ACC112 (cell line): ENCODE results near the gene MAST4.

Experiments used
- H2AFZ ChIP-seq: fragments of 200-600 bp; sonication (generic); one replicate; pipeline ENCODE4 v1.6.0; 2017; ENCODE audit warnings: antibody characterized with exemption, low read length; ENCODE audit not compliant: unreplicated experiment
- H3K27ac ChIP-seq: fragments of 200-600 bp; sonication (generic); 2 replicates; pipeline ENCODE4 v1.5.1; 2014; ENCODE audit warnings: low read depth, mild to moderate bottlenecking, antibody characterized with exemption, low read length, moderate library complexity
- H3K27me3 ChIP-seq: fragments of 200-600 bp; sonication (generic); 2 replicates; pipeline ENCODE4 v1.6.1; 2014; ENCODE audit warnings: mild to moderate bottlenecking, antibody characterized with exemption, low read length, moderate library complexity, mixed read lengths; ENCODE audit not compliant: insufficient read depth
- H3K36me3 ChIP-seq: fragments of 200-600 bp; sonication (generic); 2 replicates; pipeline ENCODE4 v1.6.1; 2016; ENCODE audit warnings: mild to moderate bottlenecking, antibody characterized with exemption, low read length, moderate library complexity, mixed read lengths; ENCODE audit not compliant: insufficient read depth
- H3K4me1 ChIP-seq: fragments of 200-600 bp; sonication (generic); one replicate; pipeline ENCODE4 v1.6.1; 2016; ENCODE audit warnings: low read length, mixed read lengths; ENCODE audit not compliant: insufficient read depth, unreplicated experiment, control insufficient read depth
- H3K4me3 ChIP-seq: fragments of 200-600 bp; sonication (generic); 2 replicates; pipeline ENCODE4 v1.5.1; 2014; ENCODE audit warnings: mild to moderate bottlenecking, low read depth, low read length
- H3K79me2 ChIP-seq: fragments of 200-600 bp; sonication (generic); one replicate; pipeline ENCODE4 v1.6.0; 2016; ENCODE audit warnings: low read length; ENCODE audit not compliant: control insufficient read depth, unreplicated experiment, insufficient read depth

The MAST4 gene

DNA sequence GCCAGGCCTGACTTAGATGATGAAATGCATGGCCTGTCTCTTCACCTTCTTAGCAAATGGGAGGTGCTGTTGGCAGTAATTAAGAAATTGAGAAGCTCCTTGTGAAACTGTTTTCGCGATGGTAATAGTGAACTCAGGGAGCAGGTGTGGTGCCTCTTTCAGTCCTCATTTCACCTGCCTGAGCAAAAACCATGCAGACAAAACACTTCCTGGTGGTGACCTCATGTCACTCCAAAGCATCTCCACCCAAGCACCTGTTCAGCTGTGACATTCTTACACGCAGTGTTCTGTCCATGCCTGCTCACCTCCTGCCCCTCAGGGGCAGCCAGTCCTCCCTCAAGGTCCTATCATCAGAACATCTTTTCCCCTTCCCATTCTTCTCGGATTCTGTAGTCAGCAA lies 453.9 kb downstream of the MAST4 start:
- H3K36me3 ChIP-seq: no peaks in the 10 kb centered on the region
- no peak overlapping the region for H3K27ac ChIP-seq
- no peaks in the 10 kb centered on the region for H3K27me3 ChIP-seq
- H3K79me2 ChIP-seq: no peaks in the 10 kb centered on the region
- H2AFZ ChIP-seq: no peak overlapping the region
- H3K4me3 ChIP-seq: no peak overlapping the region
- no peaks in the 10 kb centered on the region for H3K4me1 ChIP-seq

DNA sequence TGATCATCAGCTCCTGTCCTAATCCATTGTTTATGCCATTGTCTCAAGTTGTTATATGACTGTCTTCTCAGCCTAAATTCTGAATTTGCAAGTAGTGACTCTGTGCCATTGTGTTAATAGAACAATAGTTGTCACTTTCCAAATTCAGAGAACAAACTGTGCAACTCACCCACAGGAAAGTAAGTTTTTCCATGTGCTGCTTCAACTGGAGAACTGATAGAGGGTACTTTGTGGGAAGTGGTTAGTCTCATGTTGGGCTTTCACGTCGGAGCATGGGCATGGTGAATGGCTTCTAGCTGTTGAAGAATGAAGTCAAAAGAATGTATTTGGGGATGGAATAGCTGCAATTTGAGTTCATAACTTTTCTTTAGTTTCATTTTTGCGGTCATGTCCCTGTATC lies 454.4 kb downstream of the MAST4 start:
- H3K4me1 ChIP-seq: no peaks in the 10 kb centered on the region
- H3K27ac ChIP-seq: no peak overlapping the region
- H3K79me2 ChIP-seq: no peaks in the 10 kb centered on the region
- H3K4me3 ChIP-seq: peak overlapping the region; percentile 41; the same call in 1 of the 2 replicates
- no peak overlapping the region for H2AFZ ChIP-seq
- H3K27me3 ChIP-seq: no peaks in the 10 kb centered on the region
- H3K36me3 ChIP-seq: no peaks in the 10 kb centered on the region

DNA sequence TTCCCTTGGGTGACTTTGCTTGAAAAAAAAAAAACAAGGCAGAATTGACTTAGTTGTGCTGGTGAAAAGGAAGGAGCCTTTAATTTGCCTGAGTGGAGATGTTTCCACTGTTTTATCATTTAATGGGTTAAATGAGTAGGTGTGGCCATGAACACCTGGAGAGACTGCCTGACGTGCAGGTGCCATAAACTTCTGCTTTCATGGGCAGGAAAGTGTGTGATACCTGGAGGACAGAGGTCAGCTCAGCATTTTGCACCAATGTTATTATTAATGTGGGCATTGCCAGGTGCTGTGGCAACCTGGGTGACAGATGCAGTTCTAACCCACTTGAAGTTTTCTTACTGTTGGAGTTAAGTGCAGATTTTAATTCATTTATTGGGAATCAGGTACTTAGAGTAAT lies 455.0 kb downstream of the MAST4 start:
- Histone ChIP-seq H3K27me3 (no peaks in the 10 kb centered on the region), H3K4me1 (no peaks in the 10 kb centered on the region), H3K79me2 (no peaks in the 10 kb centered on the region), H3K27ac (no peak overlapping the region), H3K4me3 (0 out of 2 replicates have a peak overlapping the region, but pooled peaks have one; percentile 41), H2AFZ (no peak overlapping the region), H3K36me3 (no peaks in the 10 kb centered on the region)

DNA sequence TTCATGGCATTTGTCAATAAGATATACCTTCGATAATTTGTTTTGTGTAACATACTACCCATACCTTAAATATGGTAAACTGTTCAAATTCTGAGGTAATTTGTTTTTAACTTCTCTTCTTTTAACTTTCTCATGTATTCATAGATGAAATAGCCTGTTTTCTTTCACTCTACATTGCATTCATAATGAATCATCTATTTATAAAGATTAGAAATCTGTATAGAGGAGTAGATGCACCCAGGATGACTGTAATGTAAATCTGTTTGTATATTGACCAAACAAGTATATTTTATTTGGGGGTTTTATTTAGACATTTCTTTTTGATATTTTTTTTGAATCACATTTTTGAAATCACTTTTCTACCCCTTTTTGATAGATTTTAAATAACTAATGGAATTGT lies 455.8 kb downstream of the MAST4 start:
- Histone ChIP-seq H3K4me1 (no peaks in the 10 kb centered on the region), H3K36me3 (no peaks in the 10 kb centered on the region), H3K27me3 (no peaks in the 10 kb centered on the region), H3K27ac (no peak overlapping the region), H3K4me3 (no peak overlapping the region), H2AFZ (no peak overlapping the region), H3K79me2 (no peaks in the 10 kb centered on the region)

DNA sequence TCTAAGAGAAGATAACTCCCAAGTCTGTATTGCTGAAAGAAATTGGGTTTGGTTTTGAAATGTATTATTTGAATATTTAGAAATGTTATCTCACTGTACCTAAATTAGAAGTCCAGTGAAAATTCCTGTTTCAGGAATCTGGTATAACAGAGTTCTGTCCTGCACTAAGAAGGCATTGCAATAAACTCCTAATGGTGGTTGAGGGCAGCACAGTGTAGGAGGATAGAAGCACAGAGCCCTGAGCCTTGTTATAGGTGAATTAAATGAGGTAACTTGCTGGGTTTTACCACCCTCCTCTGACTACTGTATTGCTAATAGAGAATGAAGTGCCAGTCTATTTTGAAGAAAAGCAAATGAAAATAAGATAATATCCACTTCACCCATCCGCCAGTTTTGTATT lies 457.0 kb downstream of the MAST4 start:
- Histone ChIP-seq H3K4me1 (no peaks in the 10 kb centered on the region), H2AFZ (no peak overlapping the region), H3K4me3 (no peak overlapping the region), H3K36me3 (no peaks in the 10 kb centered on the region), H3K27me3 (no peaks in the 10 kb centered on the region), H3K27ac (no peak overlapping the region), H3K79me2 (no peaks in the 10 kb centered on the region)

DNA sequence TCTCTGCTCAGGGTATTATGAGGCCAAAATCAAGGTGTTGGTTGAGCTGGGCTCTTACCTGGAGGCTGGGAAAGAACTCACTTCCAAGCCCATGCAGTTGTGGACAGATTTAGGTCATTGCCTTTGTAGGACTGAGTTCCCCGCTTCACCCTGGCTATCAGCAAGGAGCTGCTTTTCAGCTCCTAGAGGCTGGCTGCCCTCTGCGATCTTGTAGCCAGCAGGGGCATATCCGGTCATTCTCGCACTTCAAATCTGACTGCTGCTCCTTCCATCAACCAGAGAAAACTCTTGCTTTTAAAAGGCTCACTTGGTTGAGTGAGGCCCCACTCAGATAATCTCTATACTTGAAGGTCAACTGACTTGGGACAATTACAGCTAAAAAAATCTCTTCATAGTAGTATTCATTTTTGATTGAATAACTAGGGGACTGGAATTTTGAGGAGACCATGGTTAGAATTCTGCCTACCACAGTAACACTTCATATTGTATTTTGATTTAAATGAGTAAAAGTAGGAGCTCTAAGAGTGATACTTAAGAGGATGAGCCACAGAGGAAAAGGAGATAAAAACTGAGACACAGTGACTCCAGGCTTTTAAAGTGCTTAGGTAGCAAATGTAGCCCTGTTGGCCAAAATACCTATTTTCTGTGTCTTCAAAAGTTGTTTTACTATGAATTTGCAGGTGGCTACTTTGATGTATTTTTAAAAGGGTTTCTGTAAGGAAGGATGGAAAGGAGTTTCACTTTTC lies 463.0 kb downstream of the MAST4 start:
- H3K27ac ChIP-seq: peak overlapping the region; percentile 40
- H3K36me3 ChIP-seq: no peaks in the 10 kb centered on the region
- no peak overlapping the region for H2AFZ ChIP-seq
- no peaks in the 10 kb centered on the region for H3K27me3 ChIP-seq
- H3K4me3 ChIP-seq: peak overlapping the region; percentile 40
- H3K79me2 ChIP-seq: no peaks in the 10 kb centered on the region
- H3K4me1 ChIP-seq: peaks cover 15% of the 10 kb centered on the region

DNA sequence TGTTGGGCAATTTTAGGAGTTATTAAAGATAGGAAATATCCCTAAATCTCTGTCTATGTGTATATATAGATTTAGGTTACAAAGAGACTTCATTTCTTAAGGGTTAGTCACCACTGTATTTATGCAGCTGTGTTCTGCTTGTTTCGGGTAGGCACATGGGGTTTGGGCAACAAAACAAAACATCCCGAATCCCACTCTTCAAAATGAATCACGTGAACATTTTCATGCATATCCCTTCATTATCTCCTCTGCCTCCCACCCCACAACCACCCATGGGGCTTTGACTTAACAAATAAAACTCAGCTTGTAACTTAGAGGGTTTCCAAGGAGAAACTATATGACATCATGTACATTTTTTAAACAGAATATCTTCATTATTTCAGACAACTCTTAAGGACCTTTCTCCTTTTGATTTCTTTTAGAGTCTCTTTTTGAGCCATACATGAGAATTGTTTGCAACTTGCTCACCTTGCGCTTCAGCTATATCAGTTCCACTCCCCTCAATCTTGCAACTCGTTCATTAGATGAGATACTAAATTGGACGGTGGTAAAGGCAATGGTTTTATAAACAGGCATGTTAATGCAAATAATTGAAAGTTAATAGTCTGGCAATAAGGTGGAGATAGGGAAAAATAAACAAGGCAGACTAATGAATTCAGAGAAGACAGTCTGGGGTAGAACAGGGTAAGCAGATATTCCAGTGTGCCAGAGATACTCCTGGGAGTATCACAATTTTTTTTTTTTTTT lies 463.7 kb downstream of the MAST4 start:
- peak overlapping the region; percentile 40 for H3K27ac ChIP-seq
- no peaks in the 10 kb centered on the region for H3K27me3 ChIP-seq
- H3K79me2 ChIP-seq: no peaks in the 10 kb centered on the region
- H3K4me1 ChIP-seq: peaks cover 15% of the 10 kb centered on the region
- no peaks in the 10 kb centered on the region for H3K36me3 ChIP-seq
- peak overlapping the region; percentile 40 for H3K4me3 ChIP-seq
- H2AFZ ChIP-seq: no peak overlapping the region

DNA sequence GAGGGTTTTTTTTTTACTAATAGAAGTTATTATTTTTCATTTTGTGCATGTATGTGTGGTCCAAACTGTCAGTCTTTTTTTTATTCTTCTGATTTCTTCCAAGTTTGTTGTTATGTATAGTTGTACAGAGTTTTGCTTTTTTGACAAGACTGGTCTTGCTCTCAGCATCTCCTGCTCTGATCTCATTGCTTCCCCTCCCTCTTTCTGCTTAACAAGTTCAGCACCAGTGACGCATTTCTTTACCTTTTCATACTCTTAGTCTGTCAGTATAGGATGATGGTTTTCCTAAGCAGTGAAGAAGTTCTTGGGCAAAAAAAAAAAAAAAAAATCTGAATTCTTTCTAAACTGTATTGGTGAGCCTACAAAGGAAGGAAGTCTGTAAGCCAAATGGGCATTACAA lies 465.3 kb downstream of the MAST4 start:
- Histone ChIP-seq H3K79me2 (no peaks in the 10 kb centered on the region), H3K27me3 (no peaks in the 10 kb centered on the region), H3K4me1 (peaks cover 15% of the 10 kb centered on the region), H3K27ac (no peak overlapping the region), H2AFZ (no peak overlapping the region), H3K36me3 (no peaks in the 10 kb centered on the region), H3K4me3 (no peak overlapping the region)

DNA sequence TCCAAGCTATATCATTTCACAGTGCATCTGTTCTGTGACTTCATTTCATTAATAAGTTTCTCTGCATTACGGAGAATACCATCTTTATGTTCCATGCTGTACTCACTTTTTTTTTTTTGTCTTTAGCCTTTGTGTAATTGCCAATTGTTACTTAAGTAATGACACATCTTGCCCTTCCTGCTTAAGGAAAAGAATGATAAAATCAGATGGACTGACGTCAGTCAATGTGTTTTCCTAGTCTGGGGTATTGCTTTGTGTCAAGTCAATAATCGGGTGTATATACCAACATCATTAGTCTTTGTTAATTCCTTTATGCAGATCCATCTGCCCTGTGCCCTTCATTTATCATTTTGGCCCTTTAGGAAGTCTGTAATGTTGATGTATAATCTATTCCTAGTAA lies 466.9 kb downstream of the MAST4 start:
- Histone ChIP-seq H3K79me2 (no peaks in the 10 kb centered on the region), H2AFZ (no peak overlapping the region), H3K27ac (no peak overlapping the region), H3K27me3 (no peaks in the 10 kb centered on the region), H3K4me1 (peaks cover 15% of the 10 kb centered on the region), H3K4me3 (no peak overlapping the region), H3K36me3 (no peaks in the 10 kb centered on the region)

DNA sequence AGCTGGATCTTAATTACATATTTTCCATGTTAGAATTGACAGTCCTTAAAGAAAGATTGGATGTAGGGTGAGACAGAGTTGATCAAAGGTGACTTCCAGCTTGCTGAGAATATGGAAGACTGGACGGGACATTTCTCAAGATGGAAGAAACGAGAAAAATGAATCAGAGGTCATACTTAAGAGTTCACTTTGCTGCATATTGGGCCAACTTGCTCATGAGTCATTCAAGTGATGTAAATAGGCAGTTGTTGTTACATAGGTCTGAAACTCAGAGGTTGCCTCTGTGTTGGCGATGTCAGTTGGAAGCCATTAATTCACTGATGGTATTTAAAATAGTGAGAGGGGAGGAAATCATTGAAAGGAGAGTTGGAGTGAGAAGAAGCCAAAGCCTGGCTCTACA lies 467.6 kb downstream of the MAST4 start:
- H3K36me3 ChIP-seq: no peaks in the 10 kb centered on the region
- H3K27me3 ChIP-seq: no peaks in the 10 kb centered on the region
- no peak overlapping the region for H3K4me3 ChIP-seq
- no peaks in the 10 kb centered on the region for H3K79me2 ChIP-seq
- peaks cover 14% of the 10 kb centered on the region for H3K4me1 ChIP-seq
- H3K27ac ChIP-seq: no peak overlapping the region
- H2AFZ ChIP-seq: no peak overlapping the region

DNA sequence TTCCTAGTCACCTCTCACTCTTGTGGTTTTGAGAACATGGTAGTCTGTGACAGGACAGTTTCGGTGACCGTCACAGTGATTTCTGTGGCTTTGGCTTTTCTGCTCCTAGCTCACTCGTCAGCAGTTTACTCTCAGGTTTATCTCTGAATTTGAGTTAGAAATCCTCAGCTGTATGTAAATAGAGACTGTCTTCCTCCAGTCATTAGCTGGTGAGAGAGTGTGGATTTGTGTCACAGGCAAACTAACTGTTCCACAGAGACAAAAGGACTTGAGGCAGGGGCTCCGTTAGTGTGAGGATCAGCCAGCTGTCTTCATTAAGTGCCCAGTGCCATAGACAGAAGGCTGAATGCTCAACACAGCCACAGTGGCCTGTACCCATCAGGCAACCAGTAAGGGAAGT lies 469.0 kb downstream of the MAST4 start:
- H3K4me1 ChIP-seq: no peaks in the 10 kb centered on the region
- no peaks in the 10 kb centered on the region for H3K79me2 ChIP-seq
- H3K27ac ChIP-seq: no peak overlapping the region
- H2AFZ ChIP-seq: no peak overlapping the region
- no peak overlapping the region for H3K4me3 ChIP-seq
- no peaks in the 10 kb centered on the region for H3K36me3 ChIP-seq
- H3K27me3 ChIP-seq: no peaks in the 10 kb centered on the region
